HEK293 (cell line): ENCODE data around the gene PLEKHG7.

Source experiments
- CTCF ChIP-seq: fragments of 450-650 bp; formaldehyde crosslinking; IDR thresholded peaks from 2 replicates; pipeline ENCODE4 v1.5.1; 2016; ENCODE audit warnings: missing biosample characterization, missing genetic modification characterization
- KLF7 ChIP-seq: fragments of 450-650 bp; formaldehyde crosslinking; IDR thresholded peaks from 2 replicates; pipeline ENCODE4 v1.5.1; 2016; ENCODE audit warnings: missing biosample characterization, missing genetic modification characterization, borderline replicate concordance
- REST ChIP-seq: fragments of 450-650 bp; formaldehyde crosslinking; IDR thresholded peaks from 2 replicates; pipeline ENCODE4 v1.5.1; 2016; ENCODE audit warnings: missing biosample characterization, missing genetic modification characterization
- TCF7L2 ChIP-seq: IDR thresholded peaks from 2 replicates; pipeline ENCODE4 v1.6.1; 2011; ENCODE audit warnings: low read depth, mild to moderate bottlenecking, inconsistent platforms, low read length, moderate library complexity, borderline replicate concordance
- ZNF10 ChIP-seq: fragments of 450-650 bp; formaldehyde crosslinking; IDR thresholded peaks from 2 replicates; pipeline ENCODE4 v1.5.1; 2017; ENCODE audit warnings: missing biosample characterization, missing genetic modification characterization
- ZNF274 ChIP-seq, 2 experiments: fragments of 200-500 bp in 1 of 2; fragments of 450-650 bp in 1 of 2; sonication (Bioruptor generic) in 1 of 2; formaldehyde crosslinking in 1 of 2; IDR thresholded peaks; 2 replicates each; pipeline versions ENCODE4 v1.5.1 to v1.6.1; 2014 to 2016; ENCODE audit warnings: borderline replicate concordance in 1 of 2, inconsistent platforms in 1 of 2, low read length in 1 of 2, missing biosample characterization in 1 of 2, missing genetic modification characterization in 1 of 2
- ZNF530 ChIP-seq: fragments of 450-650 bp; formaldehyde crosslinking; IDR thresholded peaks from 2 replicates; pipeline ENCODE4 v1.5.1; 2016; ENCODE audit warnings: low read depth, missing biosample characterization, missing genetic modification characterization
- ZNF837 ChIP-seq: fragments of 450-650 bp; formaldehyde crosslinking; IDR thresholded peaks from 2 replicates; pipeline ENCODE4 v1.5.1; 2016; ENCODE audit warnings: missing biosample characterization, missing genetic modification characterization
- TF ChIP-seq, protein P1 (sequence below): fragments of 450-650 bp; formaldehyde crosslinking; IDR thresholded peaks from 2 replicates; pipeline ENCODE4 v1.5.1; 2016; ENCODE audit warnings: missing biosample characterization, missing genetic modification characterization

GRCh38 chr12:92665496-92665895 is 37.3 kb upstream of the PLEKHG7 start:
- TF ChIP-seq ZNF10 (tag by site-specific recombination): no peak
- no peak for TF ChIP-seq CTCF
- TF ChIP-seq REST (tag by site-specific recombination): no peak
- TF ChIP-seq TCF7L2: no peak
- no peak for TF ChIP-seq ZNF274 (IDR thresholded peaks at IDR 0.05; ENCODE audit: low read length)
- no peak for TF ChIP-seq ZNF274 (tag by site-specific recombination; IDR thresholded peaks at IDR 0.05; ENCODE audit: borderline replicate concordance)
- no peak for TF ChIP-seq ZNF837 (tag by site-specific recombination)
- no peak for TF ChIP-seq KLF7 (tag by site-specific recombination)
- TF ChIP-seq, protein P1, sequence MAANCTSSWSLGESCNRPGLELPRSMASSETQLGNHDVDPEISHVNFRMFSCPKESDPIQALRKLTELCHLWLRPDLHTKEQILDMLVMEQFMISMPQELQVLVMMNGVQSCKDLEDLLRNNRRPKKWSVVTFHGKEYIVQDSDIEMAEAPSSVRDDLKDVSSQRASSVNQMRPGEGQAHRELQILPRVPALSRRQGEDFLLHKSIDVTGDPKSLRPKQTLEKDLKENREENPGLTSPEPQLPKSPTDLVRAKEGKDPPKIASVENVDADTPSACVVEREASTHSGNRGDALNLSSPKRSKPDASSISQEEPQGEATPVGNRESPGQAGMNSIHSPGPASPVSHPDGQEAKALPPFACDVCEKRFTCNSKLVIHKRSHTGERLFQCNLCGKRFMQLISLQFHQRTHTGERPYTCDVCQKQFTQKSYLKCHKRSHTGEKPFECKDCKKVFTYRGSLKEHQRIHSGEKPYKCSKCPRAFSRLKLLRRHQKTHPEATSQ (tag by site-specific recombination): no peak
- TF ChIP-seq ZNF530 (tag by site-specific recombination): no peak
